ENCODE measurements around the gene SMU1. TPM values are rescaled to one million over a fixed set of nuclear protein-coding genes. Genes with fewer than 3 reads are reported as not detected.

The SMU1 gene
- total and polyA plus RNA-seq, 2 of the 13 experiments (the other 11 are each of a cell fraction or from before 2014, with no cell fraction given), result 12.9 to 36.6 TPM

DNA sequence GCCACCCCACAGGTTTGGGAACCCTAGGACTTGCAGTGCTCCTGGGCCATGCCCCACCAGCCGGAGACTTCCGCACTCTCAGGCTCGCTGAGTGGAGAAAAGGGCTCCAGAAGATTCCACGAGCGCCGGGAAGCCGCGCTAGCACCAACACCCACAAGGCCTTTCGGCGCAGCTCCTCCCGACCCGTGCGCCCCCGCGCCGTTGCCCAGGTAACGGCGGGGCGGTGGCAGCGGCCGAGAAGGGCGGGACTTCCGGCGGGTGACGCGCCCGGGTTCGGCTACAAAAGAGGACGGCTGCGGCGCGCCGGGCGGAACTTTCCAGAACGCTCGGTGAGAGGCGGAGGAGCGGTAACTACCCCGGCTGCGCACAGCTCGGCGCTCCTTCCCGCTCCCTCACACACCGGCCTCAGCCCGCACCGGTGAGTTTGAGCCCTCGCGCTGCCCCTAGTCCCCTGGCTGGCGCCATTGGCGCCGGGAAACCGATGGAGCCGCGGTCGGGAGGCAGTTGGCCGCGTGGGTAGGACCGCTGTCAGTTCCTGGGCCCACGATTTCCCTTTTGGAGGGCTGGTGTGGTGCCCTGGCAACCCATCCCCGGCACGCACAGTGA, 51.4 kb downstream of the SMU1 start, which contains the start of gene DNAJA1 (continued):
- peak; percentile 81; the same call in 1 of the 2 replicates for TF ChIP-seq CSRNP2 (CRISPR knock-in tag; conservative IDR thresholded peaks at IDR 0.05; ENCODE audit: low read depth)
- TF ChIP-seq ZBTB10 (CRISPR knock-in tag; IDR thresholded peaks at IDR 0.05; ENCODE audit: borderline replicate concordance), result no peak
- TF ChIP-seq EEA1 (CRISPR knock-in tag; IDR thresholded peaks at IDR 0.05; ENCODE audit: borderline replicate concordance), result peak; percentile 91; the same call in 1 of the 2 replicates
- peak; percentile 93 for TF ChIP-seq ZC3H13 (CRISPR knock-in tag; IDR thresholded peaks at IDR 0.05)
- no peak for TF ChIP-seq PAF1 (CRISPR knock-in tag; IDR thresholded peaks at IDR 0.05)
- no peak for TF ChIP-seq KLF9 (CRISPR knock-in tag; IDR thresholded peaks at IDR 0.05; ENCODE audit: low read depth)
- TF ChIP-seq E2F2 (CRISPR knock-in tag; IDR thresholded peaks at IDR 0.05; ENCODE audit: borderline replicate concordance), result no peak
- TF ChIP-seq ZBTB34 (CRISPR knock-in tag; IDR thresholded peaks at IDR 0.05), result peak; percentile 89; the same call in 1 of the 2 replicates
- peak; percentile 81 for TF ChIP-seq HOXA3 (CRISPR knock-in tag; IDR thresholded peaks at IDR 0.05)
- TF ChIP-seq RORA (CRISPR knock-in tag; IDR thresholded peaks at IDR 0.05), result no peak
- TF ChIP-seq YEATS2 (CRISPR knock-in tag; IDR thresholded peaks at IDR 0.05; ENCODE audit: borderline replicate concordance), result peak; percentile 73; the same call in 1 of the 2 replicates
- TF ChIP-seq SIN3A (IDR thresholded peaks at IDR 0.05; ENCODE audit: borderline replicate concordance, low read depth, low read length), result peak; percentile 76; the same call in 1 of the 2 replicates
- no peak; the same call in 1 of the 2 replicates for TF ChIP-seq ZNF746 (CRISPR knock-in tag; IDR thresholded peaks at IDR 0.05)
- no peak for TF ChIP-seq SMARCE1 (IDR thresholded peaks at IDR 0.05; ENCODE audit: borderline replicate concordance)
- TF ChIP-seq MXI1 (IDR thresholded peaks at IDR 0.05; ENCODE audit: borderline replicate concordance, low read depth, low read length), result peak; percentile 94; the same call in 2 of the 3 replicates
- no peak for TF ChIP-seq SATB2 (CRISPR knock-in tag; IDR thresholded peaks at IDR 0.05)
- TF ChIP-seq RNF219 (CRISPR knock-in tag; IDR thresholded peaks at IDR 0.05), result peak; percentile 59; the same call in 1 of the 2 replicates
- peak; percentile 41; the same call in 1 of the 2 replicates for TF ChIP-seq SOX5 (CRISPR knock-in tag; IDR thresholded peaks at IDR 0.05; ENCODE audit: borderline replicate concordance)
- TF ChIP-seq, protein P1, sequence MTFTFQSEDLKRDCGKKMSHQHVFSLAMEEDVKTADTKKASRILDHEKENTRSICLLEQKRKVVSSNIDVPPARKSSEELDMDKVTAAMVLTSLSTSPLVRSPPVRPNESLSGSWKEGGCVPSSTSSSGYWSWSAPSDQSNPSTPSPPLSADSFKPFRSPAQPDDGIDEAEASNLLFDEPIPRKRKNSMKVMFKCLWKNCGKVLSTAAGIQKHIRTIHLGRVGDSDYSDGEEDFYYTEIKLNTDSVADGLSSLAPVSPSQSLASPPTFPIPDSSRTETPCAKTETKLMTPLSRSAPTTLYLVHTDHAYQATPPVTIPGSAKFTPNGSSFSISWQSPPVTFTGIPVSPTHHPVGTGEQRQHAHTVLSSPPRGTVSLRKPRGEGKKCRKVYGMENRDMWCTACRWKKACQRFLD (CRISPR knock-in tag; IDR thresholded peaks at IDR 0.05; ENCODE audit: borderline replicate concordance), result no peak; the same call in 1 of the 2 replicates
